LNCaP clone FGC (cell line): ENCODE data around the gene TRIP12.

Source experiments
- DNase-seq: peaks from one replicate; pipeline ENCODE4 v3.0.0-alpha.2; 2011; ENCODE audit warnings: low read depth
- H3K4me3 ChIP-seq: 2 replicates; pipeline ENCODE4 v1.5.1; 2011; ENCODE audit warnings: mild to moderate bottlenecking, low read depth, low read length, control low read depth
- CTCF ChIP-seq: IDR thresholded peaks from 2 replicates; pipeline ENCODE4 v1.5.1; 2012; ENCODE audit warnings: mild to moderate bottlenecking; ENCODE audit not compliant: control insufficient read depth, insufficient read depth; ENCODE audit errors: extremely low read depth

Gene TRIP12

DNA sequence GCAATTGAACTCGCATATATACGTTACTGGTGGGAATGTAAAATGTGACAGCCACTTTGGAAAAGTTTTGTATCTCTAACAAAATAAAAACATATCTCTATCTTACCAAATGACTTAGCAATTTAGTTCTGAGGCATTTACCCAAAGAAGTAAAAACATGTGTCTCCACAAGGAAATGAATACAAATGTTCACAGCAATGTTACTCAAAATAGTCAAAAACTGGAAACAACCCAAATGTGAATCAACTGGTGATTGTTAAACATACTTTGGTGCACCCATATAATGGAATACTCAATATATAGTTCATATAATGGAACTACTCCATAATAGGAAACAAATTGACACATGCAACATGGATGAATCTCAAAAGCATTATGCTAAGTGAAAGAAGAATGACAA lies 137.0 kb downstream of the TRIP12 start:
- H3K4me3 ChIP-seq, result no peak overlapping the region
- DNase-seq, result no peak
- no peak for TF ChIP-seq CTCF

GRCh38 chr2:229783108-229783721 lies 138.6 kb downstream of the TRIP12 start:
- no peak for DNase-seq
- no peak overlapping the region for H3K4me3 ChIP-seq
- TF ChIP-seq CTCF, result no peak

DNA sequence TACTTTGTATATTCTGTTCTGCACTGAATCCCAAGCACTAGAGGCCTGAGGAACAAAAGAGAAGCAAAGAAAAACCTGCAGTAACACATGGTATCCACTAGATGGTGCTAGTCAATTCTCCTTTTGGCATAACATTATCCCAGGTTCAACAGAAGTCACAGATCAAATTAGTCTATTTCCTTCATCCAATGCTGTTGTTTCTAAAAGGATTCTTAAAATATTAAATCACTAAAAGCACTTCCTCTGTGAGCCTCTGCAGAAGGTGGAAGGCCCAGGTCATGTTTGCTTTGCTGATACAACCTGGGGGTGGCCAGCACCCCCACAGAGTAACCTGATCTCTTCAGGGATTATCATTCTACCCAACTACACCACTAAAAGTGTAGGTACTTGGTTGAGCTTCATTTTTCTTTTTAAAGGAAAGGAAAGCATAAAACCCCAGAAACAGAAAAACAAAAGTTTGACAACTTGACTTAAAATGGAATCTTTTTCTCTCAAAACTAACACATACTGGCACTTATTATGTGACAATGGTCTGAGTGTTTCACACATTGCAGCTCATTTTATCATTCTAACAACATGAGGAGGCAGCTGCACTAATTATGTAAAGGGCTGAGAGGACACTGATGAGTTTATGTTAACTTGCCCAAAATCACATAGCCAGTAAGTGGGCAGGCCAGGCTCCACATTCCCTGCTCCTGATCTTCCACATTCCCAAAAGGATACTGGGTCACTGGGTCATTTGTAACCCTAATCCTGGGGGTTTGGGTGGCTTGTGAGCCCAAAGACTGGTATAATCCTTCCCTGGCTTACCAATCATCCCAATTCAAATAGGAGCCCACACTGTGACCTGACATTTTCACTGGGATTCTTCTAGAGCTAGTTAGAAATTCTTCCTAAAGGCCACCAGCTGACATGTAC lies 140.7 kb downstream of the TRIP12 start:
- TF ChIP-seq CTCF, result peak; percentile 69
- DNase-seq, result no peak
- H3K4me3 ChIP-seq, result no peak overlapping the region

GRCh38 chr2:229779650-229780049 lies 142.2 kb downstream of the TRIP12 start:
- no peak for TF ChIP-seq CTCF
- no peak for DNase-seq
- H3K4me3 ChIP-seq, result no peak overlapping the region

GRCh38 chr2:229777716-229778115 lies 144.1 kb downstream of the TRIP12 start:
- no peak for DNase-seq
- no peak overlapping the region for H3K4me3 ChIP-seq
- TF ChIP-seq CTCF, result no peak

- H3K4me3 ChIP-seq, result no peak overlapping the region
- TF ChIP-seq CTCF, result no peak
- DNase-seq, result no peak
These were observed 146.0 kb downstream of the TRIP12 start for GRCh38 chr2:229775614-229776313.
